ENCODE results near the gene C6orf47.

- TF ChIP-seq ZFP3 (CRISPR knock-in tag; IDR thresholded peaks at IDR 0.05): no peak
- no peak for TF ChIP-seq PPARA (CRISPR knock-in tag; IDR thresholded peaks at IDR 0.05; ENCODE audit: borderline replicate concordance)
- no peak for TF ChIP-seq ESRRG (CRISPR knock-in tag; IDR thresholded peaks at IDR 0.05)
Measured at GRCh38 chr6:31619805-31620585, 40.6 kb downstream of the C6orf47 start.

All from SK-N-SH treated with all-trans-retinoic acid at 6 μM for 48 hours (cell line).